Left renal pelvis (tissue), 4 donors: ENCODE data around the gene MYH9. TPM values are rescaled to one million over a fixed set of nuclear protein-coding genes. Genes with fewer than 3 reads are reported as not detected.

ENCODE experiments used
- DNase-seq, 4 donors: peaks; one replicate each; pipeline ENCODE4 v3.0.0-alpha.2; 2013; ENCODE audit warnings: low read depth in 4 of 4, low spot score in 3 of 4
- polyA plus RNA-seq, 4 donors: library from polyadenylated mRNA; unstranded; fragments of 120-200 nt; gene quantifications; one replicate each; pipeline ENCODE4 v1.2.1, GENCODE V29; 2013; ENCODE audit not compliant: insufficient read length in 4 of 4

MYH9 gene
- polyA plus RNA-seq, 4 donors: 131 to 293 (median 286) TPM

DNA sequence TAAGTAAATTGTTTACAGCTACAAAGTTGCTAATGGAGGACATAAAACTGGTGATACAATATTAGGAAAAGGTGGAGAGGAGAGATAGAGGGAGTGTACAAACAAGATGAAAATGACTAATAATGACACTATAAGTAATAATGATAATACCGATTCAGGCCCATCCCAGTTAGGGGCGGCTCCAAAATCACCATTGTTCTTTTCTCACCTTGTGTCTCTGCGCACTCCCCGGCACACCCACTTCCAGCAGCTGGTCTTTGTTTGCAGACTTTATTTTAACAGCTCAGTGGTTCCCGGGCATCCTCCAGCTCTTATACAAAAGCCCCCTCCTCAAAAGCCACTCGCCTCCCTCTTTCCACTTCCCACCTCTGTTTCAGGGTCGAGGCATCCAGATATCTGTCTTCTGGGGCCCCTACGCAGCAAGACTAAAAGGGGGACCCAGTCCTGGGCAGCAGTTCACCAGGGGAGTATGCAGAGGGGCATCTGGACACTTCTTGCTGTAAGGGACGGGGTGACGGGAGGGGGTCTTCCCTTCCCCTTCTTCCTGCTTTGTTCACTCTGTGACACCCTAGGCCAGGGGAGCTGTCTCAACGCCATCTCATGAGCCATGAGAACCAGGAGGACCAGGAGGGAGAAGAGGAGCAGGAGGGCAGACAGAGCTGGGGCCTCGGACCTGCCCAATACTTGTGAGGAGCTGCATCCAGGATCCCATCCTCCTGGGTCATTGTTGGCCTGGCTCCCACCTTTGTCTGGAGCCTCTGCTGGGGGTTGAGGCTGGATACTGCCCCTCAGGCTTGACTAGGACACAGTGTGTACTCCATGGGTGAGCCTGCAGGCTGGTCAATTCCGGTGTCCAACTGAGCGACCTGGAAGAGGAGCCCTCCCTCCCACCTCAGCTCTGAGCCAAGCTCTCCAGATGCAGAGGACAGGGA lies 151.1 kb downstream of the MYH9 start:
- DNase-seq: no peak

DNA sequence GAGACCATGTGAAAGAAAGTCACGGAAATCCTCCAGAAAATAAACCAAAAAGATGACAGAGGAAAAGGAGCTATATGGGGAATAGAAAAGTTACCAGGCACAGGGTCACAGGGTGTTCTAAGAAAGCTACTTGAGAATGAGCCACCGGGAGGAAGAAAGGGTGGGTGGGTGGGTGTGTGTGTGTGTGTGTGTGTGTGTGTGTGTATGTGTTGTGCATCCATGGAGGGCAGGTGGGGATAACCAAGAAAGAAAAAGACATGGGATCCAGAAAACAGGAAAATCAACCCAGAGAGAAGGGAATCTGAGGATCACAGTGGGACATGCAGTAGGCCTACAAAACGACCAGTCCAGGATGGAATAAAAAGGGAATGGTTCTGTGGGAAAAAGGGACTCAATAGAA lies 152.2 kb downstream of the MYH9 start:
- no peak for DNase-seq

DNA sequence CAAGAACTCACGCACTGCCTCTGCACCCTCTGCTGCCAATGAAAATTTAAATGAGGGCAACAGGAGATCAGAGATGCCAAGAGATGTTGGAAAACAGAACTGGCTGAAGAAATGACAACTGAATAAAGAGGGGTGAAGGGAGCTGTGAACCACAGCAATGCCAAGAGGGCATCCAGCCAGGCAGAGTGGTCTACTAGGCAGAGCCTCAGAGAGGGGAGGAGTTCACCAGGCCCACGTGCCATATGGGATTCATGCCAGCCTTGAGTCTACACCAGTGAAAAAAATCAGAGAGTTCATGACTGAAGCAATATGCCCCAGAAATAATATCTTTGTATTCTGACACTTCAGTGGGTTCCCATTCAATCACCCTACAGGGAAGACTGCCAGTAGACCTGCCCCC lies 152.8 kb downstream of the MYH9 start:
- DNase-seq: no peak

DNA sequence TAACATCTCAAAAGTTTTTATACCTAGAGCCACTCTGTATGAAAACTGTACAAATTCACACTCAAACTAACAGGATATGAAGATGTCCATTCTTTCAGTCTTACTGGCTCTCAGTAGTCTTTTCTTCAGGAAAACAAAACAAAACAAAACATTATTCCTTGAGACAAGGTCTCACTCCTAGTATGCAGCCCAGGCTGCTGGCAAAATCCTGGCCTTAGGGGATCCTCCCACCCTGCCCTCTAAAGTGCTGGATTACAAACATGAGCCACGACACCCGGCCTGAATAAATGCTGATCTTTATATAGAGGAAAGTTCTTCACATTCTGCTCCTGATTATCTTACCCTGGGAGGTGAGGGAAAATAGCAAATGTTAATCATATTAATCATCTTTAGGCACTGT lies 153.6 kb downstream of the MYH9 start:
- DNase-seq: no peak

DNA sequence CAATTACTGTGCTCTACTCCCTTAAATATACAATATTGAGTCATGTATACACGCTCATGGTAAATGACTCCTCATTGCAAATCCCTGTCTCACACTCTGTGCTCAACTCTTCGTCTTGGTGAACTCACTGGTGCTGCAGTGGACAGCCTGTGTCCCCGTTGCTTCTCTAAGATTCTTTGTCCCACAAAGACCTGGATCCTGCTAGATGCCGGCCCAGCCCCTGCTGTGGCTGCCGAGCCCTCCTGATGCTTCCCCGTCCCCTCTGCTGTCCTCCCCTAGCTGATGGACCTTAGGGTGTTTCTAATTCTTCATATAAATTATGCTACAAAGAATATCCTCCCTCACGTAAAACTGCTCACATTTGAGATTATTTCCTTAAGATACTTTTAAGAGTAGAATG lies 154.0 kb downstream of the MYH9 start:
- no peak for DNase-seq

DNA sequence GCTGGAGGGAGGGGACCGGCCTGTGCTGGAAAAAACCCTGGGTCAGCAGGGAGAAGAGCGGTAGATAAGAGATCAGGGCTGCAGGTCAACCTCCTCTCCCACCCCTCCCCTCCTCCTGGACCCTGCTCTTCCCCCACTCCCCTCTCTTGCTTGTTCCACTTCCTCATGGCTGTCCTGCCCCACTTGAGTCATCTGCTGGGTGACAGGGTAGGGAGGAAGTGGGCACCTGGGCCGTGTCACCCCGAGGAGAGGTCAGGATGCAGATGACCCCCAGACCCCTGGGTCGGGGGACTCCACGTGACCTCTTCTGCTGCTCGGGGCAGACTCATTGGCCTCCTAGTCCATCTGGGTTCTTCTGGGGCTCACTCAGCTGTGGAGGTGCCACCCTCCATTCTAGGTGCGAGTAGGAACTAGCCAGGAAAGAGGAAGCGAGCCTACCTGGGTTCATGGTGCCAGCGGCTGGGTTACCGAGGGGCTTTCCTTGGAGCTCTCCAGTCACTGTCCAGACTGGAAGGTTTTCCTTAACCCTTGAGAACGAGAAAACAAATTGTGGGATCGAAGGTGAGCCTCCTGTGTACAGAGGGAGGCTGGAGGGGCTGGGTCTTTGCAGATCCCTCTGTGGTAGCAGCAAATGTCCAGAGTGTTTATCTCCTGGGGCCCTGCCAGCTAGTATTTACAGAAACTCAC lies 154.9 kb downstream of the MYH9 start:
- no peak for DNase-seq

Other genes with a start within 250 kb of the MYH9 start
- gene APOL3, start 227.2 kb downstream of the MYH9 start, polyA plus RNA-seq: 10 to 100 TPM; 13.0 to 16.0 (median 13.6) TPM
- gene APOL4, start 186.2 kb downstream of the MYH9 start, polyA plus RNA-seq: 10 to 100 TPM in 2 of 4 donors, 1 to 10 TPM in 2; 7.3 to 27.6 (median 9.4) TPM
- gene APOL2, start 148.4 kb downstream of the MYH9 start, polyA plus RNA-seq: 10 to 100 TPM; 25.4 to 41.6 (median 32.2) TPM
- gene APOL1, start 134.8 kb downstream of the MYH9 start, polyA plus RNA-seq: 10 to 100 TPM in 3 of 4 donors, 1 to 10 TPM in 1; 9.9 to 13.5 (median 12.0) TPM
- 100 to 1,000 TPM; 106 to 133 (median 125) TPM for gene TXN2, start 93.7 kb upstream of the MYH9 start, polyA plus RNA-seq
- gene FOXRED2, start 119.1 kb upstream of the MYH9 start, polyA plus RNA-seq: 10 to 100 TPM; 23.0 to 29.7 (median 26.4) TPM
- gene EIF3D, start 141.2 kb upstream of the MYH9 start, polyA plus RNA-seq: 100 to 1,000 TPM; 194 to 296 (median 262) TPM